ENCODE measurements around the gene PRSS27.
"Not testable (repeated sequence)": the region's sequence is repeated elsewhere in the genome, so short reads cannot be mapped to it uniquely, and the experiment has no call there.

The PRSS27 gene

DNA sequence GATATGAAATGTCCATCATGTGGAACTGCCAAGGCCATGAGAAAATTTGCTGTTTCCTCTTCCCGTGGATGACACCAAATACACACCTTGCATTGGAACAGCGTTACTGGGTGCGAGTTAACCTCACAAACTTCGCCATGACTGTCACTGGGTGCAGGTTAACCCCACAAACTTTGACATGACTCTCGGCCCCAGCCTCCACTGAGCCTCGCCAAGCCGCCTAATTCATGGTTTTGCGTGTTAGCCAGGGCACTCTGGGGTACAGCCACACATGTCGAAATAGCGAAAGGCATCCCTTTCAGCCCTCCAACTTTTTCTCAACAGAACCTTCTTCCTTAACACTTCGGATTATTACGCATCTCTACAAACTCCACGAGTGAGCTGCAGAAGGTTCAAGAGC lies 48.3 kb downstream of the PRSS27 start:
- DNase-seq (ENCODE audit: low read depth), result no peak

- not testable (repeated sequence) for DNase-seq (ENCODE audit: low read depth)
These were observed 48.8 kb downstream of the PRSS27 start for GRCh38 chr16:2671193-2671592.

GRCh38 chr16:2670017-2670416 lies 50.0 kb downstream of the PRSS27 start:
- peak; percentile 21 for DNase-seq (ENCODE audit: low read depth)

- DNase-seq (ENCODE audit: low read depth), result not testable (repeated sequence)
These were observed 50.4 kb downstream of the PRSS27 start for GRCh38 chr16:2669587-2669986.

GRCh38 chr16:2666671-2667070 lies 53.4 kb downstream of the PRSS27 start:
- DNase-seq (ENCODE audit: low read depth), result not testable (repeated sequence)

DNA sequence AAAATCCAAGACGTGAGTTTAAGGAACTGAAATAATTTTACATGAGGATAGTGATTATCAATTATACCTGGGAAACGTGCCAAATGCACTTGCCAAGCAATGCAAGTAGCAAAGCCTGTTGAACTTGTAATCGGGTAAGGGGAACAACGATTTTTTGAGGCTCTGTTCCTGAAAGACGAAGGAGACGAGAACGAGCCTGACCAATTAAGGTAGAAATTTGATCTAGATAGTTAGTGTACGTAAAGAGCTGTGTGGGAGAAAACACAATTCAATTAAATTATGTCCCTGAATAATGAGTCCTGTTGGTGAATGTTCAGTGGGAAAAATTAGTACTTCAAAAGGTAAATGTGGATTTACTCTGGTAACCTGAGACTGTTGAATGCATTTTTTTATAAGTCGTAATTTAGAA lies 55.4 kb downstream of the PRSS27 start:
- no peak for DNase-seq (ENCODE audit: low read depth)

DNA sequence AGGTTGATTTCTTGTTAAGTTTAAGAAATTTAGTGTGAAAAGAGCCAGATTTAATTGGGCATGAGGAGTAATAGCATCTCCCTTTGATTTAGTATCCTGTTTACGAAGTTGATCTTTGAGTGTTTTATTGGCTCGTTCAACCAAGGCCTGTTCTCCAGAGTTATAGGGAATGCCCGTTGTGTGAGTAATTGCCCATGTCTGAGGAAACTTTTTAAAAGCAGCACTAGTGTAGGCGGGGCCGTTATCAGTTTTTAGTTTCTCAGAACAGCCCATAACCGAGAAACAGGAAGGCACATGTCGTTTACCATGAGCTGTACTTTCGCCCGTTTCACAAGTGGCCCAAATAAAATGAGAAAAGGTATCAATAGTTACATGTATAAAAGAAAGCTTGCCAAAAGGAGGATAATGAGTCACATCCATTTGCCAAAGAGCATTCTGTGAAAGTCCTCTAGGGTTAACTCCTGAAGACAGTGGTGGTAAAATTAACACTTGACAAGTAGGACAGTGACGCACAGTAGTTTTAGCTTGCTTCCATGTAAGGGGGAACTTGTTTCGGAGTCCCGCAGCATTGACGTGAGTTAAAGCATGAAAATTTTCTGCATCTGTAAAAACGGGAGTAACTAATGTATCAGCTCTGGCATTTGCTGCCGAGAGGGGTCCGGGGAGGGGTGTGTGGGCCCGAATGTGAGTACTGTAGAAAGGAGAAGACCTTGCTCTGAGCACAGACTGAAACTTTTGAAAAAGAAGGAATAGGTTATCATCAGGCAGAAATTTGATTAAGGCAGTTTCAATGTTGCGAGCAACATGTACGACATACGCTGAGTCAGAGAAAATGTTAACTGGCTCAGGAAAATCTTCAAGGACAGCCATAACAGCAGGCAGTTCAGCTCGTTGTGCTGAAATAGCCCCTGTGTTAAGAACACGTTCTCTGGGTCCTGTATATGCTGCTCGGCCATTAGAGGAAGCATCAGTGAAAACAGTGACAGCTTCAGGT lies 56.2 kb downstream of the PRSS27 start:
- peak; percentile 78 for DNase-seq (ENCODE audit: low read depth)
